GM12873 (cell line): ENCODE data around the gene ALDH1A3.

ENCODE experiments used
- TF ChIP-seq, protein P1 (sequence below): IDR thresholded peaks from 2 replicates; pipeline ENCODE4 v1.5.1; 2012; ENCODE audit warnings: low read depth, mild to moderate bottlenecking, moderate library complexity, low read length, control low read depth; ENCODE audit not compliant: insufficient read depth; ENCODE audit errors: missing control alignments

Gene ALDH1A3

DNA sequence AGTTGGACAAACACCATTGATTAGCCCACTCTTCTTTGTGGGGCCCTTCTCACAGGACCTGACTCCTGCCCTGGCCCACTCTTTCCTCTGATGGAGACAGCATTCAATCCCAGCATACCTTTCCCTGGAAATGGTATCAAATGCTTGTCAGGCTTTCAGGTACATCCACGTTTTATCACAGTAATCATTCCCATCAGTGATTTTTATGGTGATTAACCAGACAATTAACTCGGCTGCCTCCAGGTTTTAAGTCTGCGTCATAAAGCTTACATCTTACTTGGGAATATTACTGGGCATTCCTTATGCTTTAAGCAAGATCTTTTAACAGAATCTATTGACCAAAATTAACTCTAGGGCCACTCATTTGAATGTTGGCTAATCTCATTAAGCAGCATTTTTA is 72.9 kb downstream of the ALDH1A3 start:
- TF ChIP-seq, protein P1, sequence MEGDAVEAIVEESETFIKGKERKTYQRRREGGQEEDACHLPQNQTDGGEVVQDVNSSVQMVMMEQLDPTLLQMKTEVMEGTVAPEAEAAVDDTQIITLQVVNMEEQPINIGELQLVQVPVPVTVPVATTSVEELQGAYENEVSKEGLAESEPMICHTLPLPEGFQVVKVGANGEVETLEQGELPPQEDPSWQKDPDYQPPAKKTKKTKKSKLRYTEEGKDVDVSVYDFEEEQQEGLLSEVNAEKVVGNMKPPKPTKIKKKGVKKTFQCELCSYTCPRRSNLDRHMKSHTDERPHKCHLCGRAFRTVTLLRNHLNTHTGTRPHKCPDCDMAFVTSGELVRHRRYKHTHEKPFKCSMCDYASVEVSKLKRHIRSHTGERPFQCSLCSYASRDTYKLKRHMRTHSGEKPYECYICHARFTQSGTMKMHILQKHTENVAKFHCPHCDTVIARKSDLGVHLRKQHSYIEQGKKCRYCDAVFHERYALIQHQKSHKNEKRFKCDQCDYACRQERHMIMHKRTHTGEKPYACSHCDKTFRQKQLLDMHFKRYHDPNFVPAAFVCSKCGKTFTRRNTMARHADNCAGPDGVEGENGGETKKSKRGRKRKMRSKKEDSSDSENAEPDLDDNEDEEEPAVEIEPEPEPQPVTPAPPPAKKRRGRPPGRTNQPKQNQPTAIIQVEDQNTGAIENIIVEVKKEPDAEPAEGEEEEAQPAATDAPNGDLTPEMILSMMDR = no peak

- TF ChIP-seq, protein P1 = no peak
These were observed 78.9 kb downstream of the ALDH1A3 start for GRCh38 chr15:100958326-100959065.

- TF ChIP-seq, protein P1 = no peak
These were observed 79.7 kb downstream of the ALDH1A3 start for GRCh38 chr15:100959066-100960050.
